Measurements from ENCODE around the gene MAGI2.

The MAGI2 gene

DNA sequence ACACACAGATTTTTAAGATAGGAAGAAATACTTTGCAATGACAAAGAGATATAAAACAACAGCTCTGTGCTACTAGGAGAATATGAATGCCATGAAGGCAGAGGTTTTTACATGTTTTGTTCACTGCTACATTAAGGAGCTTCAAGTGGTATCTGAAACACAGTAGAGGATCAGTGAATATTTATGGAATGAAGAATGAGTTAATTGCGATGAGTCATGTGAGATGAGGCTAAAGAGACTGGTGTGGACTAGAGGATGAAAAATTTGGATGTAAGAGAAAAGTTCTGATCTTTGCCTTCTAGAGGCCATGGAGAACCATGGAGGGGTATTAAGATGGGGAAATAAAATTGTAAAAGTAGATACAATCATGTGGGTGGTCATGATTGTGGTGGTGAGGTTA, 1220.7 kb downstream of the MAGI2 start:
- no peak for DNase-seq (ENCODE audit: low read depth in 2 of 2)

DNA sequence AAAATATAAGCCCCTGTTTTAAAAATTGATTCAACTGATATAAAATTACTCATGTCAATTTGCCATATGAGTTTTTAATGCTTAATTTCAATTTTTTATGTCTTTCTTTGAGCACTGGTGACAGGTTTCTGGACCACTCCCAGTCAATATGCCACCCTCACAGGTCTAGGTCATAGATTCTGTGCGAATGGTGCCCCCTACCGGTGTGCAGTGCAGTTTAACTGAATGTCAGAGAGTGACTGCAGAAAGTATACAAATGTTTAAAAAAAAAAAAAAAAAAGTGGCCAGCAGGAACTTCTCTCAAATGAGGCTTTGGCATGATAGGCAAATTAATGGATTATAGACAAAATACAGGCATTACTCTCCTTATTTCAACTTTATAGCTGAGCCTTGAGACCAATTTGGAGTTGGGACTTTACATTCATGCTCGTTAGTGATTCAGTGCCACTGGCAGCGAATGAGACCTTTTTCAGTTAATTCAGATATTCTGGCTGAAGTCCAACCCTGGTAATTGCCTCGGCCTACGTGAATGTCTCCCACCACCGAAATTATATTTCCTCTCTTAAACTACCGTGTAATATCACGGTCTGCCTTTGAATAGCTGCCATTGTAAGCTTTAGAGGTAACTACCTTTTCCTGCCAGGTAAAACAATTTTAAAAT, 1227.3 kb downstream of the MAGI2 start:
- no peak for DNase-seq (ENCODE audit: low read depth in 2 of 2)

DNA sequence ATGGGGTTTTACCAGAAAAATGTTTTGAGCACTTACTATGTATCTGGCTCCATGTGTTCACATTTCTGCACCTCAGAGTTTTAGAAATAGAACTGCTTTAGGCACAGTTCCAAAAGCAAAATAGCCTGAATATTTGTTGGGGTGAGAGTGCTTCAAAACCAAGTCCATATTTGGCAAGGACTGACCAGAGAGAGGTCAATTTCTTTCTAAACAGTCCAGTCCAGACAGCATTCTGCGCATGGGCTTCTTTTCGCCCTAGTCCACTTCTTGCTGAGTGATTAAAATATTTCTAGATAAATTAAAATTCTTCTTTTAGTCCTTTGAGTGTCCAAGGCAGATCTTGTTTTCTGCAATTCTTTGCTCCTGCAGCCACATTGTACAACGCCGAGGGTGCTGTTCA, 1227.9 kb downstream of the MAGI2 start:
- DNase-seq (ENCODE audit: low read depth in 2 of 2) = no peak

DNA sequence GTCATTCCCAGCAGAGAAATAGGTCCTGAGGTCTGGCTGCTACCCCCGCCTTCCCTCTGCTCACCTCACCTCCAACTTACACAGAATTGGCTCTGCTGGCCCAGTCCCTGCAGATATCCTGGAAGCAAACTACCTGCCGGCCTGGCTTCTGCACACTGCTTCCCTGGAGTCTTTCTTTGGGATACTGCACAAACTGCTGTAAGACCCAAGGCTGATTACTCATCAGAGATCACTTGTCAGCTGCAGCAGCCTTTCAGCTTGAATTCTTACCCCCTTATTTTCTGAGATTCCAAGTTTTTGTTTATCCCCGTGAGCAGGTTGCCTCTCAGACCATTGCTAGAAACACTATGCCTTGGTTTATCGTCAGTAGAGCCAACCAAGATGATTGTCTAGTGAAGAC, 1228.5 kb downstream of the MAGI2 start:
- DNase-seq (ENCODE audit: low read depth in 2 of 2) = no peak

DNA sequence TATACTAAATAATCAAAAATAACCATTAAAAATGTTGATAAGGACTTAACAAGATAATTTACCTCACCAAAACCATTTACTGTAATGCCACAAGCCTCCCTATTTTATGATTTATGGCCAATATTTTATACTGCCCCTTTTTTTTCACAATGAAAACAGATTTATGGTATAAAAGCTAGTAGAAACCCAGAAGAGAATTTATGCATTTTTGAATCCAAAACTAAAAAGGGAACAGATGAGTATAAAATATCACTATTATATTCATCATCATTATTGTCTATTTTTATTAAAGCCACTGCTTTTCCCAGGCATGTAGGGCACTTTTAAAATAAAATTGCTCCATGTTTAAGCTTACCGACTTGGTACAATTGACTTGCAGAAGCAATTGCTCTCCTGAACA, 1229.9 kb downstream of the MAGI2 start:
- DNase-seq (ENCODE audit: low read depth in 2 of 2) = no peak

DNA sequence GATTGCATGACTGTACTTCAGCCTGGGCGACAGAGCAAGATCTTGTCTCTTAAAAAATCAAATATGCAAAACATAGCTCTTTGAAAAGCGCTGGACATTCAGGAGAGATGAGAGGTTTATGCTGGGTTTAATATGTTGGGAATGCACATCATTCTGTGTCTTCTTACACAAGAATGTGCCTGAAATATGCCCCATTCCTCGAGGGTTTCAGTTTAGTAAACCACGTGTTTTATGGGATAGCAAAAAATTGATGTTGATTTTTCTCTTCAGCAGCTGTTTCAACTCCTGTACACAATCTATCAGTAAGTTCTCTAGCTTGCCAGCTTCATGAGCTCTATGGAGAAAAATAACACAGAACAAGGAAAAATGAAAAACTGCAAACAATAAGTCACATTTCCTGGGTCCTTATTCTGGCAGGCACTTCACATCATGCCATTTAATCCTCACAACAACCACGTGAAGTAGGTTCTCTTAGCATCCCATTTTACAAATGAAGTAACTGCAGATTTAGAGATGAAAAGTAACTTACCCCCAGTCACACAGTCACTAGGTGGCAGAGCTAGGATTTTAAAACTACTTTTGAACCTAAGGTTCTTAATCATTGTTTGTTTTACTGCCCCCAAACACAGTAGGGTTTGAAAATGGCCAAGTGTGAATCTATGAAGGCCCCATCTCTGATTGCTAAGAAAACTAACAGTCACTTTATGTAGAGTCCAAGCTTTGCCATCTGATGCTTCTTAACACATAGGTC, 1231.3 kb downstream of the MAGI2 start:
- DNase-seq (ENCODE audit: low read depth in 2 of 2) = peak; percentile 71 to 72

DNA sequence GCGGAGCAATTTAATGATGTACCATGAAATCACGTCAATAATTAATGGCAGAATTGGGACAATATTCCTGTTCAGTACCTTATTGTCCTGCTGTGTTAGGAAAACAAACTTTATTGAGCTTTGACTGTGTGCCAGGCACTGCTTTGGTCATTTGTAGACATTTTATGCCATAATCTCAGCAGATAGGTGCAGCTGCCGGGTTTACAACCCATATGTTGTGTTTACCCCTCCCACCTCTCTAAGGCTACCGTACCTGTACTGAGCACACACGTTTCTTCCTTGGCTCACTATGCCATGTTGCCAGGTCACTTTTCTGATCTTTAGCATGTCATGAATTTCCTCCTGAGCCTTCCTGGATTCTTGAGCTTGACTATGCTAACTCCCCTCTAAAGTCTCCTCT, 1232.7 kb downstream of the MAGI2 start:
- no peak for DNase-seq (ENCODE audit: low read depth in 2 of 2)

DNA sequence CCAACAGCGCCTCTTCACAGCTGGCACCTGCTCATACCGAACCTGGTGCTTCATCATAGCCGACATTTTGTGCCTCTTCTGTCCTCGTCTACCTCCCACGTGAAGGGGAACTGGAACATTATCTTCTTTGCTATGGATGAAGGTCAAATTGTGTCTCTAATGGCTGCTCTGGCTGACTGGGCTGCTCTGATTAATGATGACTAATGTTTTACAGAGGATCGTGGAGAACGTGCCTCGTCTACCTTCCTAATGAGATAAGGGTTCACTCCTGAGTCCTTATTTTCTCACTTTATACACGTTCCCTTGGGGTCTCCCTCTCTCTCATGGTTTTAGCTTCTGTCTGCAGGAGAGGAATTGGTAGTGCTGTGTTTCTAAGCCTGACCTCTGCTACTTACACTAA, 1234.6 kb downstream of the MAGI2 start:
- DNase-seq (ENCODE audit: low read depth in 2 of 2) = no peak

DNA sequence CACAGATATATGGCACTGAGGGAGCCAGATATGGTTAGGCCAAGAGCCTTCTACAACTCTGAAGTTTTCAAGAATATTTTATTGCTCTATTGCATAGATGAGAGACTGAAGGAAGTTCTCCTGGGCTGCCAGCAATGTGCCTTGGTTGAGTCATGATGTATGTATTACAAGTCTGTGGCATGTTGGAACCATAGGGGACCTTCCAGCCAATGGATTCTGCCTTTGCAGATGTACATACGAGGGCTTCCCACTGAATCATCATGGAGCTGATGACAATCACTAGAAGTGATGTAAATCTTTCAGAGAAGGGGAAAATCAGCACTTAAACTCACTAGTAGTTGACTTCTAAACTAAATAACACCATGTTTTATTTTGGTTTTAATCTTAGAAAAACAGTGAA, 1235.4 kb downstream of the MAGI2 start:
- DNase-seq (ENCODE audit: low read depth in 2 of 2) = peak; percentile 78 to 80

DNA sequence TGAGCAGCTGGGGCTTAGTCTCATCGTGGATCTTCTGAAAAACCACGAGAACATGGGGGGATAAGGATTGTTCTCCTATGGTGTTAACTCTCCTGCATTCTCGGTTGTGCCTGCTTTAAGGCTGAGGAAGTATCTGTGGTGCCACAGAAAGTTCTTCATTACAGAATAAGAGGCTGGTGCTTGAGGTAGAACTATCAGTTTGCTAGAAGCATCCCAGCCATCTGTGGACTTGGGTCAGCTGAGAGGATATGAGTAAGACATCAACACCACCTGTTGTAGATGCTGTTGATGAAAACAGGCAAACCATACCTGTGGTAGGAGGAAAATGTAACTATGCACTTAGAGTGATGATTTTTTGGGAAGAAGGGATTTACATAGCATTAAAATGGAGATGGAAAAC, 1238.3 kb downstream of the MAGI2 start:
- no peak for DNase-seq (ENCODE audit: low read depth in 2 of 2)

DNA sequence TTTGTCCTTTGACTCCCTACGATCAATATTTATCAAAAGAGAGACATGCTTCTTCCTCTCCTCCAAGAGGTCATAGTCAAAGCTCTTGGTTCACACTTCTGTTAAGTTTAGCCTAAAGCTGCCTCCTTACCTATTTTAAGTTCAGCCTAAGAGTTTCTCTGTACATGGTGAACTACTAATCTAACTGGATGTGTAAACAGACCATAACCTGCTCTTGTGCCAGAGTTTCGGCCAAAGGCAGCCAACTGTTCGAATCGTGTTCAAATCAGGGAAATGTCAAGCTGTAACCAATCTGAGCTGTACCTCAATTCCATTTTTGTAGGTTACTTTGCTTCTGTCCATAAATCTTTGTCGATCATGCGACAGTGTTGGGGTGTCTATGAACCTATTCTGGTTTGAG, 1240.1 kb downstream of the MAGI2 start:
- DNase-seq (ENCODE audit: low read depth in 2 of 2) = no peak

DNA sequence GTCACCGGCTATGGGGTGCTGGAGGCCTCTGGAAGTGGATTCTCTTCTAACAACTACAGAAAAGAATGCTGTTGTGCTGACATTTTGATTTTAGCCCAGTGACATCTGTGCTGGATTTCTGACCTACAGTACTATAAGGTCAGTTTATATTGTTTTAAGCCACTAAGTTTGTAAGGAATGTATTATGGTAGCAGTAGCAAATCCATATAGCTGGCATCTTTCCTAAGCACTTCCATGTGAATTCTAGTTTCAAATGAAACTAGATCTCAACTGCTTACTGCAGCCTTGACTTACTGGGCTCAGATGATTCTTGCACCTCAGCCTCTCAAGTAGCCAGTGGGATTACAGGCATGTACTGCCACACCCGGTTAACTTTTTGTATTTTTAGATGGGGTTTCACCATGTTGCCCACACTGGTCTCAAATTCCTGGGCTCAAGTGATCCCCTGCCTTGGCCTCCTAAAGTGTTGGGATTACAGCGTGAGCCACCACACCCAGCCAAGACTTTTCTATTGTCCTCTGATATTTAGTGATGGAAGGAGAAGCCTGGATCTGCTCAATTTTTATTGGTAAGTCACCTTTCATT, 1240.9 kb downstream of the MAGI2 start:
- DNase-seq (ENCODE audit: low read depth in 2 of 2) = no peak

DNA sequence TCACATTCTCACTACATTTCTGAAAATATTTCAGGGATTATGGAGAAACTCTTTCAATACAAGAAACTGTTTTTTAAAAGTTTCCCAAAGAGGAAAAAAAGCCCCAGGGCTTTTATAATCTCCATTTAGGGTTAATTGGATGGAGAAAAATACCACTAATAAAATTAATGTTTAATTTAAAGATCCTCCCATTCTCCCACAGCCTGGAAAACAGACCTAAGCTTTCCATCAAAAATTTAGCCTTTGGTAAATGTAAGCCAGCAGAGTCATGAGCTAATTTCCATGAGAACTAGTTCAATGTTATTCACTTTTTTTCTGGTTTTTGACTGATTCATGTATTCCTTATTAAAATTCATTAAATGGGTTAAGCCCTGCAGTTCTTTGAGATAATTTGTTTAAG, 1246.2 kb downstream of the MAGI2 start:
- DNase-seq (ENCODE audit: low read depth in 2 of 2) = no peak

DNA sequence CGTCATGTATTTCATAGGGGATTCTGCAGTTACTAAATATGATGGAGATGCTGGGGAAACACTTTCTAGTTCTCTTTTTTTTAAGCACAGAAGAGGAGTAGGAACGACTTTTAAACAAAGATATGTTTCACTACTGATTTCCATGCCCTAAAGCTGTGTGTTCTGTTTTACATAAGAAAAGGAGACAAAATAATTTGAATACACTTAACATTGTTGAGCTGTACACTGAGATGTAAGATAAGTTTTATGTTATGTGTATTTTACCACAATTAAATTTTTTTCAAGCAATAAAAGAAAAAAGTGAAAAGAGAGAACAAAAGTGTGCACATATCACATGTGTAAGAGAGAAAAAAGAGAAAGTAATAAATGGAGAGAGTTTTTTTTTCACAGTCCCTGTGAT, 1246.7 kb downstream of the MAGI2 start:
- no peak for DNase-seq (ENCODE audit: low read depth in 2 of 2)

DNA sequence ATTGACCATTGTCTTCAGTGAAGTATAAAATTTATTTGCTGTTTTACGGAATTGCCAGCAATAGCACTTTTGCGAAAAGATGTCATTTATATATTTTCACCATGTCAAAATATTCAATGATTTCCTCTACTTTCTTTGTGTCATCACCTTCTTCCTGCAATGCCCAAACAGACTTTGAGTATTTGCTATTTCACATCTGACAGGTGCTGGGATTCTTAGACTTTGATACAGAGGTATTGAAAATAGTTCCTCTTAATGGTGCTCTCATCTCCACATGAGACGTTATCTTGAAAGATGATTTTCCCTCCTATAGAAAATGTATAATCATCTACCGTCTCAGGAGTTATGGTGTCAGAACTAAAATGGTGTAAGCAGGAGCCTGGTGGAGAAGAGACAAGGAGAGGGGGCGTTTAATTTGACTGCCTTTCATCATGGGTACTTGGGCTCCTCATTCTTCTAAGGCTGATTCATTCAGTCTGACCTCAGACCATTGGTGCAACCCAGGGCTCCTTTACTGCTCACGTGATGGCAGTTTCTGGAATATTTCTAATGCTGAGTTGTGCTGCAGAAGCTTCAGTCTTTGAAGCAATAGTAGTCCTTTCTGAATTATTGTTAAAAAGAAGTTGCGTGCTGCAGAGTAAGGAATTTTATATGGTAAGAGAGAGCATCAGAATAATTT, 1250.3 kb downstream of the MAGI2 start:
- no peak for DNase-seq (ENCODE audit: low read depth in 2 of 2)

DNA sequence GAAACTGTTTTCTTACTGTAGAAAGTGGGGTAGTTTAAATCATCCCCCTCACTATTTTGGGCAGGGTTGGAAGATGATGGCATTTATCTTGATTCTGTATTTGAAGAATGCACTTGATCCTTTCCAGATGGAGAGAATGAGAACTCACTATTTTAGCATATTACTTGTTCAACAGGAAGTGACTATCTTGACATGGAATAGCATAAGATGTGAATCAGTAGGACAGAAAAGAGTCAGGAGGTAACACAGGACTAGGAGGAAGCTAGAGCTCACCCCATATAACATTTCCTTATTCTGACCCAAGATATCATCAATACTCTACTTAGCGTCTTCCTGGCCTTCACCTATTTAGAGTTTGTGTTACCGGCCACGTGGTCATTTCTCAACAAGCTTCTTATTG, 1254.7 kb downstream of the MAGI2 start:
- peak; percentile 53 to 59 for DNase-seq (ENCODE audit: low read depth in 2 of 2)

DNA sequence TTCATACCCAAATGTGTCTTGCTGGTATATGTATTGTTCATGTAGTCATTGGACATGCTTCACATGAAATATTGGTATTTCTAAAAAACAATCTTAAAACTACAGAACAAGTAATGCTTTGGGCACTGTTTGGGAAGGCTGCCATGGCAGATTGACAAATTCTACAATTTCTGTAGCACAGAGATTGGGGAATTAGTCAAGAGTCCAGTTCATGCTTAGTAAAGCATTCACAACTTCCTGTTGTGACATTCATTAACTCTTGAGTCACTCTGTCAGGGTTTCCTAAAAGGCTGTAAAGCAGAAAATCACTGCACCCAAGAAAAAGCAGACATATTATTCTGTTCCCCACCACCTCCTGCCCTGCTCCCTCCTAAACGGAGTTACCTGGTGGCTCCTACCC, 1256.0 kb downstream of the MAGI2 start:
- DNase-seq (ENCODE audit: low read depth in 2 of 2) = peak; percentile 34 to 35

DNA sequence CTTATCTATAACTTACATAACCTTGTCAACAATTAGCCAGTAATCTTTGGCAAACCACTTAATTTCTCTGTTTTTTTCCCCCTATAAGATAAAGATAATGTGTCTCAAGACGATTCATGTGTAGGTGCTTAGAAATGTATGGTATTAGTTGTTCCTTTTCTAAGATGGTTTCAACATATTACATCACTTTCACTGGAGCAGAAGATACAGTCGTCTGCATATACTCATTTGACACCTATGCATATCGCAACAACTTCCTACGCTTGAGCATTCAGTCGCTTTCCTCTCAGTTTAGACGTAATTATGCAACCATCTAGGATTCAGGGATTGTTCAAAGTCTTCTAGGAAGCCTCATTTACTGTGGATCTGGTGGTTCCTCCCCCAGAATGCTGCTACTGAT, 1258.2 kb downstream of the MAGI2 start:
- DNase-seq (ENCODE audit: low read depth in 2 of 2) = no peak

DNA sequence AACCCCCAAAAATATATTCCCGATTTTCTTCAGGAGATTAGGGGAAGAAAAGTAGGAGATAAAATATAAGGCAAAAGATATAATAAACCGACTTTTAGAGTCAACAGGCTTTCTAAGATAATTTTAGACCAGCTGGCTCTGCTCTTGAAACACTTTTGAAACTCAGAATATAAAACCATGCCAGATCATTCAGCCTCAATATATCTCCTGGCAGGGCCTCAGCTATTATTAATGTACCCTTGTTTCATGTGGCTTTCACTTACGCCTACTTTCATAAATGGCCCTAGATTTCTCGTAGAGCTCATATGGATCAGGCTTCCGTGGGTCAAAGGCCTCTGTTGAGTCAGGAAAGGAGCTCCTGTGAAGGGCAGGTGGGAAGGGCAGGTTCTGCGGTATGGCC, 1258.9 kb downstream of the MAGI2 start:
- no peak for DNase-seq (ENCODE audit: low read depth in 2 of 2)

DNA sequence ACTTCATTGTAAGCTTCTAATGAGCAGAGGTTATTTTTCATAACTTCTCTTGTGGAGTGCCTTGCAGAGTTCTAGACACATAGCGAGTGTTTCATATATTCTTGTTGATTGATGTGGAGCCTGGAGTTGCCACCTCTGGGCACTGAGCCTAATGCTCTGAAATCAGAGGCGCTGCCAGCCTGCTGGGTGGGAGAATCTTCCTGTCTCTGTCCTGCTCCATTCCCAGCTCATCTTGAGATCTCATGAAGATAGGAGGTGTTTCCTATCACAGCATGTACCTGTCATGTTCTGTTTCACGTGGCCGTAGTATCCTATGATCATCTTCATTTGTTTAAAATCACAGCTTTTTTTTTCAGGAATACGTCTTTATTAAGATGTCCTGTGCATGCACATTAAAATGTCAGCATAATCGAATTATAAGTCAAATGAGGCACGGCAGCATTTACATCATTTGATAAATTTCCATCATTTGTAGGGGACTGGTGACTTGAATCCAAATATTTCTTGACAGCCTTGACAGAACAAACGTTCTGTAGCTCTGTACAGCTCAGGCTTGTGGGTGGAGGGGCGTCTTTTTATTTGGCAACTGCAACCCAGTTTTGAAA, 1261.9 kb downstream of the MAGI2 start:
- DNase-seq (ENCODE audit: low read depth in 2 of 2) = no peak

DNA sequence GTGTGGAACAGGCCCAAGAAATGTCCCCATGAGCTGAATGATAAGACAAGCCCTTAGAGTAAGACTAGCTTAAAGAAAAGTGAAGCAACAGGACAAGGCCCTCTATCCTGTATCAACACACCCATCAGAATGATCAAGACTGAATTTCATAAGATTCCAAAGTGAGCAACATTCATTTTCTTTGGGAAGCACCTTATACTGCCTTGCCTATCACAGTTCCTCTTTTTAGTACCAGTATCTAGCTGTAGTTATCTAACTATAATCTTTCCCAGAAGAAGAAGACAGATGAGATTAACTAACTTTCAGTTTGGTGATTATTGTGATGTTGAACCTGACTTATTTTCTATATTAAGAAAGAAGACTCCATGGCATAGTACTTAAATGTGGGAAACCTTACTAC, 1263.7 kb downstream of the MAGI2 start:
- no peak for DNase-seq (ENCODE audit: low read depth in 2 of 2)

DNA sequence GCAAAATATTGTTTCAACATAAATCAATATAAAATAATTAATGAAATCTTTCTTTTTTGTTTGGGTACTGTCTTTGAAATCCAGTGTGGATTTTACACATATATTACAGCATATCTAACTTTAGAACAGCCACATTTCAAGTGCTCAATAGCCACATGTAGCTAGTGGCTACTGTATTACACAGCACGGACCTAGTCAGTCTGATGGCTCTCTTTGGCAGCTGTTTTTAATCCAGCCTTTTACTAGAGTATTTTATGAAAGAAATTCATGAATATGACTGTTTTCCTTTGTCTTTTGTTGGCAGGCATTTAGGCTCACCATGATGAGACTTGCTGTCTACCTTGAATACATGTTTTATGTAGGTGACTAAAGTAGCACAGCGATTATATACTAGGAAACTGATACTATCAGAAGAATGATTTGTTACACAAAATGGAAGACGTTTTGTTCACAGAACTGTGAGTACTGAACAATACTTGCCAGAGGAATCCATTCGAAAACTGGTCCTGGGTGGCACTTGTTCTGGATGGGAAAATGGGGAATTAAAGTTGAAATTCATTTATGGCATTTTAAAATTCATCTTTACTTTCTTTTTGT, 1268.2 kb downstream of the MAGI2 start:
- no peak for DNase-seq (ENCODE audit: low read depth in 2 of 2)
